ENCODE data around the gene RNASET2. TPM values are rescaled to one million over a fixed set of nuclear protein-coding genes. Genes with fewer than 3 reads are reported as not detected.
"Not testable (repeated sequence)": the region's sequence is repeated elsewhere in the genome, so short reads cannot be mapped to it uniquely, and the experiment has no call there.

RNASET2 gene
- total and polyA plus RNA-seq, 8 donors, result 25.2 to 61.4 (median 37.0) TPM

- no peaks in the 10 kb centered on the region for H3K27me3 ChIP-seq
- DNase-seq (no peak), ATAC-seq (no peak), FAIRE-seq (no peak)
- intact Hi-C loops (cut with DNase I), result no loop called here
- H3K27ac ChIP-seq, result no peak overlapping the region
- WGBS, 2 donors, result 90% methylated on average over 12 of the region's 12 CpGs
- peaks cover 0 to 2% (median 0%) of the 10 kb centered on the region in 3 donors for H3K36me3 ChIP-seq
- no peaks in the 10 kb centered on the region for H3K9me3 ChIP-seq
- no peaks in the 10 kb centered on the region for H3K4me1 ChIP-seq
- TF ChIP-seq CTCF (IDR thresholded peaks at IDR 0.05), result no peak
- no peak overlapping the region for H3K4me3 ChIP-seq
Observed at GRCh38 chr6:166952121-166952520, 4.2 kb downstream of the RNASET2 start.

- ATAC-seq, result no peak
- TF ChIP-seq CTCF (IDR thresholded peaks at IDR 0.05), result peak in 1 of 4 donors; percentile 0
- 87% methylated on average over 3 of the region's 3 CpGs for WGBS, 2 donors
Observed at GRCh38 chr6:166951670-166952060, 4.7 kb downstream of the RNASET2 start.

GRCh38 chr6:166950892-166951669, 5.3 kb downstream of the RNASET2 start:
- H3K27me3 ChIP-seq; H3K4me1 ChIP-seq; FAIRE-seq; intact Hi-C loops (cut with DNase I); H3K9me3 ChIP-seq; H3K4me3 ChIP-seq; H3K36me3 ChIP-seq: not testable (repeated sequence)
- DNase-seq (peak in 4 of 6 donors; percentile 43 to 71 (median 54)), ATAC-seq (peak in 2 of 4 donors; percentile 24 to 26)
- peak; percentile 16 to 53 (median 39) for TF ChIP-seq CTCF (IDR thresholded peaks at IDR 0.05)
- 75 to 76% methylated on average over 17 of the region's 17 CpGs for WGBS, 2 donors
- peak overlapping the region in 1 of 4 donors; percentile 12 for H3K27ac ChIP-seq

More at GRCh38 chr6:166951670-166952060, 4.7 kb downstream of the RNASET2 start:
- Histone ChIP-seq H3K27ac (no peak overlapping the region), H3K36me3 (peaks cover 0 to 2% (median 0%) of the 10 kb centered on the region in 3 donors), H3K4me1 (no peaks in the 10 kb centered on the region), H3K4me3 (no peak overlapping the region), H3K9me3 (no peaks in the 10 kb centered on the region), H3K27me3 (no peaks in the 10 kb centered on the region)
- DNase-seq, result no peak
- FAIRE-seq, result no peak
- intact Hi-C loops (cut with DNase I), result no loop called here

DNA sequence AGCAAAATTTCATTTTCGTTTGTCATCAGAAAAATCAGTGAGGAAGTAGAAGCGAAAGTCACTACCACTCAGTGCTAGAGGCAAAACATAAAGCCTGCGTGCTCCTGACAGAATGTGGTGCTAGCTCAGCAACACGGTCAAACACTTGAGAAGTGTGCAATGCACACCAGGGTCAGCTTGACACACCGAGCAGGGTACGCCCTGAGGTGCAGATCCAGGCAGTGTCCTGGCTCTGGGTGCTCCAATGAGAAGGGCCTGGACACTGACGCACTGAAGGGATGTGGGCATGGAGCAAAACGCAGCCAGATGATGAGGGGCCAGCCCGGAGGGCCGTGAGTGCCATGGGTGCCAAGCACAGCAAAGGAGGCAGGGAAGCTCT, 5.9 kb downstream of the RNASET2 start:
- ATAC-seq (peak in 2 of 4 donors; percentile 39 to 58), DNase-seq (no peak), FAIRE-seq (no peak)
- TF ChIP-seq CTCF (IDR thresholded peaks at IDR 0.05), result no peak
- H3K36me3 ChIP-seq, result peaks cover 0 to 2% (median 0%) of the 10 kb centered on the region in 3 donors
- 84 to 92% methylated on average over 10 of the region's 10 CpGs for WGBS, 2 donors
- H3K9me3 ChIP-seq, result no peaks in the 10 kb centered on the region
- intact Hi-C loops (cut with DNase I), result no loop called here
- no peaks in the 10 kb centered on the region for H3K27me3 ChIP-seq
- H3K4me1 ChIP-seq, result no peaks in the 10 kb centered on the region
- H3K4me3 ChIP-seq, result no peak overlapping the region
- no peak overlapping the region for H3K27ac ChIP-seq

All from pancreas (tissue), 10 donors.